Uterus (tissue), 2 donors: ENCODE results near the gene MYH11.

ENCODE experiments used
- POLR2A ChIP-seq, 2 donors: fragments of 450-650 bp; IDR thresholded peaks; one replicate each; pipeline ENCODE4 v1.6.1; 2016; ENCODE audit warnings: antibody characterized with exemption in 2 of 2, mild to moderate bottlenecking in 1 of 2, moderate library complexity in 1 of 2
- TF ChIP-seq, protein P1 (sequence below), 4 experiments: fragments of 200-600 bp in 2 of 4; fragments of 450-650 bp in 2 of 4; sonication (generic) in 2 of 4; IDR thresholded peaks; one replicate each; pipeline ENCODE4 v1.5.1; 2016 to 2019; ENCODE audit warnings: antibody characterized with exemption in 4 of 4, mild to moderate bottlenecking in 2 of 4, moderate library complexity in 1 of 4

DNA sequence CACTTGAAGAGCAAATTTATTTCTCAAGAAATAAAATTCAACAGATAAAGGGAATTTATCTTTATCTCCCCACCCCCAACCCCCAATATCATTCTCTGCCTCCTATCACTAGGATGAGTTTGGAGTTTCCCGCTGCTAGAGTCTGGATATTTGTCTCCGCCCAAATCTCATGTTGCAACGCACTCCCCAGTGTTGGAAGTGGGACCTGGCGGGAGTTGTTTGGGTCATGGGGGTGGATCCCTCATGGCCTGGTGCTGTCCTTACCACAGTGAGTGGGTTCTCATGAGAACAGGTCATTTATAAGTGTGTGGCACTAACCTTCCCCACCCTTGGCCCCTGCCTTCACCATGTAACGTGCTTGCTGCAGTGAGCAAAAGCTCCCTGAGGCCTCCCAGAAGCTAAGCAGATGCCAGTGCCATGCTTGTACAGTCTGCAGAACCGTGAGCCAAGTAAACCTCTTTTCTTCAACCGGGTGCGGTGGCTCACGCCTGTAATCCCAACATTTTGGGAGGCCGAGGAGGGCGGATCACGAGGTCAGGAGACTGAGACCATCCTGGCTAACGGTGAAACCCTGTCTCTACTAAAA lies 25.1 kb upstream of the MYH11 start:
- TF ChIP-seq, protein P1, sequence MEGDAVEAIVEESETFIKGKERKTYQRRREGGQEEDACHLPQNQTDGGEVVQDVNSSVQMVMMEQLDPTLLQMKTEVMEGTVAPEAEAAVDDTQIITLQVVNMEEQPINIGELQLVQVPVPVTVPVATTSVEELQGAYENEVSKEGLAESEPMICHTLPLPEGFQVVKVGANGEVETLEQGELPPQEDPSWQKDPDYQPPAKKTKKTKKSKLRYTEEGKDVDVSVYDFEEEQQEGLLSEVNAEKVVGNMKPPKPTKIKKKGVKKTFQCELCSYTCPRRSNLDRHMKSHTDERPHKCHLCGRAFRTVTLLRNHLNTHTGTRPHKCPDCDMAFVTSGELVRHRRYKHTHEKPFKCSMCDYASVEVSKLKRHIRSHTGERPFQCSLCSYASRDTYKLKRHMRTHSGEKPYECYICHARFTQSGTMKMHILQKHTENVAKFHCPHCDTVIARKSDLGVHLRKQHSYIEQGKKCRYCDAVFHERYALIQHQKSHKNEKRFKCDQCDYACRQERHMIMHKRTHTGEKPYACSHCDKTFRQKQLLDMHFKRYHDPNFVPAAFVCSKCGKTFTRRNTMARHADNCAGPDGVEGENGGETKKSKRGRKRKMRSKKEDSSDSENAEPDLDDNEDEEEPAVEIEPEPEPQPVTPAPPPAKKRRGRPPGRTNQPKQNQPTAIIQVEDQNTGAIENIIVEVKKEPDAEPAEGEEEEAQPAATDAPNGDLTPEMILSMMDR (IDR thresholded peaks at IDR 0.05): no peak
- TF ChIP-seq POLR2A (IDR thresholded peaks at IDR 0.05): no peak
